ENCODE data around the gene TTC31.

The TTC31 gene

DNA sequence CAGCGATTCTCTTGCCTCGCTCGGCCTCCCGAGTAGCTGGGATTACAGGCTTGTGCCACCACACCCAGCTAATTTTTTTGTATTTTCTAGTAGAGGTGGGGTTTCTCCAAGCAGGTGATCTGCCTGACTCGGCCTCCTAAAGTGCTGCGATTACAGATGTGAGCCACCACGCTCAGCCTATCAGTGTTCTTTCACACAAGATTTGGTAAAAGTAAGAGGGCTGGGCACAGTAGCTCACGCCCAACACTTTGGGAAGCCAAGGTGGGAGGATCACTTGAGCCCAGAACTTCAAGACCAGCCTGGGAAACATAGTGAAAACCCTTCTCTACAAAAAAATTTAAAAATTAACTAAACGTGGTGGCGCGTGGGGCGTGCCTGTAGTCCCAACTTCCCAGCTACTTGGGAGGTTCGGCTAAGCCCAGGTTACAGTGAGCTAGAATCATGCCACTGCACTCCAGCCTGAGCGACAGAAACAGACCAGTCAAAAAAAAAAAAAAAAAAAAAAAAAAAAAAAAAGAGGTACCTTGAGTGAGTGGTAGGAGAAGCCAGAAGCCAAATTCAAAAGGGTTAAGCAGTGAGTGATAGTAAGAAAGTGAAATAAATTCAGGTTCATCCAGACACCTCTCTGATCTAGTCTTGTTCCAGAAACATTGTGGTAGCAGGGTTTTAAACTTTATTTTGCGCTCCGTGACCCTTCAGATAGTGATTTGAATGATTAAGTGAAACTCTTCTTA, 11.4 kb upstream of the TTC31 start:
- DNase-seq (ENCODE audit: insufficient read length, low spot score) (no peak), FAIRE-seq (no peak)

DNA sequence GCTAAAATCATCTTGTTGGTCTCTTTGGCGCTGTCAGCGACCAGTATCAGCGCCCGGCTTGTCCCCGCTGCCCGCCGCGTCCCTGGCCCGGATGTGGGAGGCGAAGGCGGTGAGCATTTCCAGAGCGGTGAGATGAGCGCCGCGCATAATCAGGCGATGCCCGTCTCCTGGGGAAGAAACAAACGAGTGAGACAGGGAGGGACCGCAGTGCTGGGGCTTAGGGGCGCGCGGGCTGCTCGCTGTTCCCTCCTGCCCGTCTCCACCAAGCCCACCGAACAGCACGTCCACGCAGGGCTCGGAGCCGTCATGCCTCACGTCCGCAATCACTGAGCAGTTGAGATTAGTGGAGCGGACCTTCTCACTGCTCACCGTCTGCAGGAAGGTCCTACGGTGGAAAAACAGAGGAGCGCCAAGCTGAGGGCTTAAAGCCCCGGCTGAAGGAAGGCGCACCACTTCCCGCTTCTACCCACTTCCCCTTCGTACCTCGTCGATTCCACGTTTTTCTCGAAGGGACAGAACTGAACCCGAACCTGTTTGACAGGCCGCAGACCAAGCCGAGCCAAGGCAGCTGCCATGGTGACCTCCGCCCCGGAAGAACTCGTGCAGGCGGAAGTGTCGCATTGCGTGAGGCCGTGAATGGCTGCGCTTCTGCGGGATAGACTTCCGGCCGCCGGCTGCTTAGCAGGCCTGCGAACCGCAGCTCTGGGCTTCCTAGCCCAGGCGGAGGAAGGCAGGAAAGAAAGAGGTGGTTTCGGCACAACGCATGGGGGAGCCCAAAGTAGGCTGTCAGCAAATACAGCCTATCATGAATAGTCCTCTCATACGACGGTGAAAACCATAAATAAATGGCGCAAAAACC, 10.6 kb upstream of the TTC31 start, which contains the start of gene MRPL53:
Gene MRPL53 (minus strand): TSS at position 595 of the 859 bp plus-strand sequence. CDS start 20 bp downstream, at position 575.
- no peak for FAIRE-seq
- no peak for DNase-seq (ENCODE audit: insufficient read length, low spot score)
- TF ChIP-seq, protein P1, sequence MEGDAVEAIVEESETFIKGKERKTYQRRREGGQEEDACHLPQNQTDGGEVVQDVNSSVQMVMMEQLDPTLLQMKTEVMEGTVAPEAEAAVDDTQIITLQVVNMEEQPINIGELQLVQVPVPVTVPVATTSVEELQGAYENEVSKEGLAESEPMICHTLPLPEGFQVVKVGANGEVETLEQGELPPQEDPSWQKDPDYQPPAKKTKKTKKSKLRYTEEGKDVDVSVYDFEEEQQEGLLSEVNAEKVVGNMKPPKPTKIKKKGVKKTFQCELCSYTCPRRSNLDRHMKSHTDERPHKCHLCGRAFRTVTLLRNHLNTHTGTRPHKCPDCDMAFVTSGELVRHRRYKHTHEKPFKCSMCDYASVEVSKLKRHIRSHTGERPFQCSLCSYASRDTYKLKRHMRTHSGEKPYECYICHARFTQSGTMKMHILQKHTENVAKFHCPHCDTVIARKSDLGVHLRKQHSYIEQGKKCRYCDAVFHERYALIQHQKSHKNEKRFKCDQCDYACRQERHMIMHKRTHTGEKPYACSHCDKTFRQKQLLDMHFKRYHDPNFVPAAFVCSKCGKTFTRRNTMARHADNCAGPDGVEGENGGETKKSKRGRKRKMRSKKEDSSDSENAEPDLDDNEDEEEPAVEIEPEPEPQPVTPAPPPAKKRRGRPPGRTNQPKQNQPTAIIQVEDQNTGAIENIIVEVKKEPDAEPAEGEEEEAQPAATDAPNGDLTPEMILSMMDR (IDR thresholded peaks at IDR 0.05; ENCODE audit: insufficient read depth, missing control alignments), result no peak

More for the DNA sequence above, 11.4 kb upstream of the TTC31 start:
- TF ChIP-seq, protein P1 (IDR thresholded peaks at IDR 0.05; ENCODE audit: insufficient read depth, missing control alignments), result no peak

DNA sequence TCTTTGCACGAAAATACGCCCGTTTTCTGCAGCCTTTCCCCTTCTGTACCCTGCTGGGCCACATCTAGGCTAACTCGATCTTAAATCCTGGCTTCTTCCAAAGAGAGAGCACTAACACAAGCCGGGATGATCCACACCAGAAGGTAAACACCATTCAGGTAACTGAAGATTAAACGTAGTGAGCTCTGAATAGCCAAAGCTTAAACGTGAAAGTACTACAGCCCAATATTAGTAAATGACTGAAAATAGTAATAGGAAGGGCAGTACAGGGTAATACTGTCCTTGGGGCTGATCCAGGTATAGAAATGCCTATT, 10.0 kb upstream of the TTC31 start:
- DNase-seq (ENCODE audit: insufficient read length, low spot score) (no peak), FAIRE-seq (no peak)
- TF ChIP-seq, protein P1 (IDR thresholded peaks at IDR 0.05; ENCODE audit: insufficient read depth, missing control alignments), result no peak

DNA sequence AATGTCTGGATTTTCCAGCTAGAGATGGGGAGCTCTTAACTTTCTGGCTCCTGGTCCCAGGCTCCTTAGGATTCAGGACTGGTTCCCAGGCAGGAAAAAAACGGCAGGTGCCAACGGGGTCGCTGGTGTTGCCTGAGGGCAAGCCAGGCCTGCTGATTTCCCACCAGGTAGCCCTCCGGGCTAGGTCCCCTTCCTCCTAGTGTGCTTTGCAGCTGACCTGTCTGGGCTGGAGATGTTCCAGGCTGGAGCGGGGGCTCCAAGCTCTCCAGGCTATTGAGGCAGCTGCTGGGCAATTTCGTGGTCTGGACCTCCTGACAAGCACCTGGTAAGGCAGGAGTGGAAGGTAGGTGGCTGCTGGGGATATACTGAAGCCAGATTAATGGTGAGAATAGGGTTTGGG, 8.4 kb upstream of the TTC31 start:
- TF ChIP-seq, protein P1 (IDR thresholded peaks at IDR 0.05; ENCODE audit: insufficient read depth, missing control alignments), result no peak
- DNase-seq (ENCODE audit: insufficient read length, low spot score) (no peak), FAIRE-seq (no peak)

DNA sequence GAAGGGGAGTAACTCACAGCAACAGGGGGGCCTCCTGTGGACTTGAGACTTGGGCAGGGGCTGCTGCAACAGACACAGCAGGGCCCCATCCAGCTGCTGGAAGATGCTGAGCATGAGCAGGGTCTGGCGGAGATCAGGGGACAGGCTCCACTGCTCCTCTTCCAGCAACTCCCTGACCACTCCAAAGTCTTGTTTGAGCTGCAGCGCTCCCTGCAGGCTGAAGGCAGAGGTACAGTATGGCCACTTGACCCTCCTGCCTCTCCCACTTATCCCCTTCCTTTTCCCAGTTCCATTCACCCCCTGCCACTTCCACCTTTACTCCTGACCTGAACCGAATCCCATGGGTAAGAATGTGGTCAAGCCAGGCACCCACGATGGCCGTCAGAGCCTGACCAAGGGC, 8.0 kb upstream of the TTC31 start:
- TF ChIP-seq, protein P1 (IDR thresholded peaks at IDR 0.05; ENCODE audit: insufficient read depth, missing control alignments), result no peak
- FAIRE-seq (no peak), DNase-seq (ENCODE audit: insufficient read length, low spot score) (no peak)

DNA sequence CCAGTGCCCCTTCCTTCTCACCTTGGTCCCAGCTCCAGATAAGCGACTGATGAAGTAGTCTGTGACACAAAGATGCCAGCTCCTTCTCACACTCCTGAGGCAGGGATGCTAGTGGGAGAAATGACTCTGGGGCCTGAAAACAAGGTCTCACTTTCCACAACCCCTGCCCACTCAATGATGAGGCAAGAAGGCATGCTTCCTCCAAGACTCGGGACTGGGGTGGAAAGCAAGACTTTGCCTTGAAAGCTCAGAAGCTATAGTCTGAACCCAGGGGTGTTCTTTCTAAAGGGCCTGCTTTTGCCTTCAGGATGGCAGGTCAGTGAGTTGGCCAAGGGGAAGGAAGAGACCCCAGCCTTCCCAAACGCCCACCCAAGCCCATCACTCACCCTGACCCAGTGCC, 1.4 kb upstream of the TTC31 start:
- TF ChIP-seq, protein P1 (IDR thresholded peaks at IDR 0.05; ENCODE audit: insufficient read depth, missing control alignments), result no peak
- no peak for FAIRE-seq
- DNase-seq (ENCODE audit: insufficient read length, low spot score), result no peak
